Vagina (tissue), 2 donors: ENCODE data around the gene PLK5.

Experiments
- CTCF ChIP-seq, 3 experiments: fragments of 450-650 bp in 2 of 3; fragments of 200-600 bp in 1 of 3; sonication (generic) in 1 of 3; IDR thresholded peaks; one replicate each; pipeline ENCODE4 v1.5.1; 2017 to 2019; ENCODE audit warnings: antibody characterized with exemption in 3 of 3, mild to moderate bottlenecking in 2 of 3, moderate library complexity in 2 of 3
- POLR2A ChIP-seq, 2 donors: fragments of 450-650 bp; IDR thresholded peaks; one replicate each; pipeline ENCODE4 v1.6.1; 2017; ENCODE audit warnings: antibody characterized with exemption in 2 of 2, mild to moderate bottlenecking in 2 of 2, moderate library complexity in 2 of 2

- no peak for TF ChIP-seq POLR2A (IDR thresholded peaks at IDR 0.05)
- TF ChIP-seq CTCF (IDR thresholded peaks at IDR 0.05), result no peak
Measured at GRCh38 chr19:1491849-1492170, 32.1 kb upstream of the PLK5 start.
